Stomach (tissue), 9 donors: Measurements from ENCODE around the gene MREG. TPM values are rescaled to one million over a fixed set of nuclear protein-coding genes. Genes with fewer than 3 reads are reported as not detected.

Experiments used
- DNase-seq, 2 donors: peaks; one replicate each; pipeline versions ENCODE4 v3.0.0 to v3.0.0-alpha.2; 2013 to 2019
- H3K27ac ChIP-seq, 5 donors: fragments of 200-600 bp in 4 of 5; sonication (generic) in 4 of 5; one replicate each; pipeline ENCODE4 v1.5.1; 2013 to 2019; ENCODE audit warnings: mild to moderate bottlenecking in 1 of 5, moderate library complexity in 1 of 5
- H3K27me3 ChIP-seq, 3 donors: fragments of 200-600 bp; sonication (generic); one replicate each; pipeline ENCODE4 v1.5.1; 2017 to 2019; ENCODE audit warnings: mixed run types in 1 of 3
- H3K36me3 ChIP-seq, 4 donors: fragments of 200-600 bp; sonication (generic); 1 replicate in 3 of 4; 2 replicates in 1 of 4; pipeline ENCODE4 v1.5.1; 2016 to 2019
- H3K4me1 ChIP-seq, 4 donors: fragments of 200-600 bp; sonication (generic); one replicate each; pipeline ENCODE4 v1.5.1; 2016 to 2019
- H3K4me3 ChIP-seq, 4 donors: fragments of 200-600 bp; sonication (generic) in 3 of 4; one replicate each; pipeline ENCODE4 v1.5.1; 2016 to 2019; ENCODE audit warnings: mild to moderate bottlenecking in 1 of 4
- H3K9me3 ChIP-seq, 4 donors: fragments of 200-600 bp; sonication (generic); one replicate each; pipeline ENCODE4 v1.5.1; 2016 to 2019
- CTCF ChIP-seq, 7 experiments: fragments of 450-650 bp in 4 of 7; fragments of 200-600 bp in 3 of 7; sonication (generic) in 3 of 7; IDR thresholded peaks; one replicate each; pipeline ENCODE4 v1.5.1; 2016 to 2019; ENCODE audit warnings: antibody characterized with exemption in 7 of 7, control low read depth in 2 of 7, mild to moderate bottlenecking in 1 of 7
- EP300 ChIP-seq: sonication (generic); formaldehyde crosslinking; IDR thresholded peaks from one replicate; pipeline ENCODE4 v1.6.1; 2017; ENCODE audit warnings: antibody characterized with exemption
- POLR2A ChIP-seq, 4 donors: fragments of 450-650 bp; IDR thresholded peaks; one replicate each; pipeline ENCODE4 v1.6.1; 2016; ENCODE audit warnings: antibody characterized with exemption in 4 of 4, control low read depth in 2 of 4, mild to moderate bottlenecking in 1 of 4, moderate library complexity in 1 of 4
- POLR2AphosphoS5 ChIP-seq, 3 donors: sonication (generic); formaldehyde crosslinking; IDR thresholded peaks; one replicate each; pipeline ENCODE4 v1.6.1; 2016; ENCODE audit warnings: antibody characterized with exemption in 3 of 3
- WGBS, 5 donors: extraction: QIAGEN DNeasy Blood & Tissue Kit in 3 of 5; methylation state at CpG; one replicate each; pipeline versions ENCODE4 v1.1.5 to v1.1.7; 2013 to 2018; 5-methylcytosine and 5-hydroxymethylcytosine counted together
- intact Hi-C: fragments of 100-400 bp; cut with DNase I; formaldehyde crosslinking; loops from one replicate; pipeline ENCODE4 v1.15.1; 2023; ENCODE audit warnings: low total_unique reads
- polyA plus RNA-seq, 3 donors: library from polyadenylated mRNA; stranded (reverse); fragments of 200-250 nt; gene quantifications; one replicate each; pipeline ENCODE4 v1.2.3, GENCODE V29; 2013
- total RNA-seq, 5 donors: library from RNA; depleted of rRNA; stranded (reverse); fragments of >200 nt; gene quantifications; one replicate each; pipeline versions ENCODE4 v1.1.0 to v1.2.3, GENCODE V29; 2014 to 2016
- donor health status: healthy with polysubstance abuse.
- donor health status: Bipolar disorder and iron deficiency.
- donor health status: healthy.

Gene MREG
- total and polyA plus RNA-seq, 8 donors = 2.2 to 21.7 (median 4.6) TPM

DNA sequence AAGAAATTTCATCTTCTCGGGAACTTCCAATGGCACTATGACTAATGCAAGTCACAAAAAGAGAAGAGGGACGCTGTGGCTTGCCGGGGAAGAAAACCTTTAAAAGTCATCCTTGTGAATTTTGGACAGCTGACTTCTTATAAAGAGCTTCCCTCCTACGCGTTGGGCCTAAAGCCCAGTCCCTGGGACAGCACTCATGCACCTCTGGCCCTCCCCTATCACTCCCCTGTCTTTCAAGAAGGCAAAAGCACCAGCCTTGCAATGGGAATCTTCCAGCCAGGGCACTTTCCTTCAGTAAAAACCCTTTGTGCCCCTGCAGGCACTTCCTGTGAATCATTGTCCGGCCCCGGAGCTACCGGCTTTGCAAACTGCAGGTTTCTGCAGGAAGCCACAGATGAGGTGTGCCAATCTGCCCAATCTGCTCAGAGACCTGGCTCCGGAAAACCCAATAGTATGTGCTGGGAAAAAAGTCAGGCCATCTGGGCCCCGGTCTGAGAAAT is 7.1 kb downstream of the MREG start:
- Histone ChIP-seq H3K36me3 (no peaks in the 10 kb centered on the region), H3K4me1 (peaks cover 0 to 8% (median 2%) of the 10 kb centered on the region in 4 donors), H3K27ac (no peak overlapping the region), H3K4me3 (no peak overlapping the region), H3K27me3 (no peaks in the 10 kb centered on the region), H3K9me3 (no peaks in the 10 kb centered on the region)
- intact Hi-C loops = no loop called here
- 56 to 77% (median 70%) methylated on average over 10 of the region's 10 CpGs for WGBS, 5 donors
- no peak for TF ChIP-seq CTCF (IDR thresholded peaks at IDR 0.05)
- peak in 1 of 2 donors; percentile 35 for DNase-seq

- Histone ChIP-seq H3K27ac (no peak overlapping the region), H3K4me1 (peaks cover 0 to 8% (median 2%) of the 10 kb centered on the region in 4 donors), H3K9me3 (no peaks in the 10 kb centered on the region), H3K27me3 (no peaks in the 10 kb centered on the region), H3K4me3 (no peak overlapping the region), H3K36me3 (peaks cover 0 to 7% (median 3%) of the 10 kb centered on the region in 4 donors)
- WGBS, 5 donors = 82 to 90% (median 85%) methylated on average over 3 of the region's 3 CpGs
- DNase-seq = no peak
- TF ChIP-seq CTCF (IDR thresholded peaks at IDR 0.05) (no peak), POLR2A (IDR thresholded peaks at IDR 0.05) (no peak), POLR2AphosphoS5 (IDR thresholded peaks at IDR 0.05) (no peak), EP300 (no peak)
- intact Hi-C loops = no loop called here
Measured at GRCh38 chr2:216004697-216005283, 8.6 kb downstream of the MREG start.

- Histone ChIP-seq H3K36me3 (peaks cover 0 to 7% (median 3%) of the 10 kb centered on the region in 4 donors), H3K4me3 (no peak overlapping the region), H3K27me3 (no peaks in the 10 kb centered on the region), H3K4me1 (peaks cover 0 to 8% (median 2%) of the 10 kb centered on the region in 4 donors), H3K9me3 (no peaks in the 10 kb centered on the region), H3K27ac (peak overlapping the region in 1 of 5 donors; percentile 16)
- intact Hi-C loops = no loop called here
- TF ChIP-seq POLR2A (IDR thresholded peaks at IDR 0.05) (no peak), EP300 (no peak), POLR2AphosphoS5 (IDR thresholded peaks at IDR 0.05) (no peak), CTCF (IDR thresholded peaks at IDR 0.05) (no peak)
- 69 to 82% (median 77%) methylated on average over 6 of the region's 6 CpGs for WGBS, 5 donors
- DNase-seq = no peak
Measured at GRCh38 chr2:216003876-216004696, 9.3 kb downstream of the MREG start.

DNA sequence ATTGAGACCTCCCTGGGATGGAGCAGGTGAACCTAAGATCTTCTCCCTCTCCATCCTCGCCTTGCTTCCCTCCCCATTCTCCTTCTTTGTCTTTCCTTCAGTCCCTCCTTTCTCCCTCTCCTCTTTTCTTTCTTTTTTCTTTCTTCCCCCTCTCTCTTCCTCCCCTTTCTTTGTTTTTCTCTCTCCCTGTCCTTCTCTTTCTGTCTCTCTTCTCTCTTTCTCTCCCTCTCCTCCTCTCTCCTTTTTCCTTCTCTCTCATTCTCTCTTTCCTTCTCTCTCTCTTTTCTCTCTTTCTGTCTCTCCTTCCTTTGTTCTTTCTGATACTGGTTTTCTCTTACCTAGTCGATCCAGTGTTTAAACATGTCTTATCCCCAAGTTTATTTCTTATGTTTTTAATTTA is 10.7 kb downstream of the MREG start:
- Histone ChIP-seq H3K9me3 (no peaks in the 10 kb centered on the region), H3K27ac (no peak overlapping the region), H3K4me3 (no peak overlapping the region), H3K4me1 (peaks cover 0 to 8% (median 2%) of the 10 kb centered on the region in 4 donors), H3K36me3 (peaks cover 0 to 7% (median 3%) of the 10 kb centered on the region in 4 donors), H3K27me3 (no peaks in the 10 kb centered on the region)
- DNase-seq = no peak
- intact Hi-C loops = no loop called here
- TF ChIP-seq CTCF (IDR thresholded peaks at IDR 0.05) (no peak), POLR2A (IDR thresholded peaks at IDR 0.05) (no peak), POLR2AphosphoS5 (IDR thresholded peaks at IDR 0.05) (no peak), EP300 (no peak)
- 74 to 89% (median 83%) methylated on average over 2 of the region's 2 CpGs for WGBS, 5 donors
